ENCODE data around the gene EGFL7.
A peak's percentile ranks its signal among the peaks of the same experiment; 100 is the strongest.

Gene EGFL7

DNA sequence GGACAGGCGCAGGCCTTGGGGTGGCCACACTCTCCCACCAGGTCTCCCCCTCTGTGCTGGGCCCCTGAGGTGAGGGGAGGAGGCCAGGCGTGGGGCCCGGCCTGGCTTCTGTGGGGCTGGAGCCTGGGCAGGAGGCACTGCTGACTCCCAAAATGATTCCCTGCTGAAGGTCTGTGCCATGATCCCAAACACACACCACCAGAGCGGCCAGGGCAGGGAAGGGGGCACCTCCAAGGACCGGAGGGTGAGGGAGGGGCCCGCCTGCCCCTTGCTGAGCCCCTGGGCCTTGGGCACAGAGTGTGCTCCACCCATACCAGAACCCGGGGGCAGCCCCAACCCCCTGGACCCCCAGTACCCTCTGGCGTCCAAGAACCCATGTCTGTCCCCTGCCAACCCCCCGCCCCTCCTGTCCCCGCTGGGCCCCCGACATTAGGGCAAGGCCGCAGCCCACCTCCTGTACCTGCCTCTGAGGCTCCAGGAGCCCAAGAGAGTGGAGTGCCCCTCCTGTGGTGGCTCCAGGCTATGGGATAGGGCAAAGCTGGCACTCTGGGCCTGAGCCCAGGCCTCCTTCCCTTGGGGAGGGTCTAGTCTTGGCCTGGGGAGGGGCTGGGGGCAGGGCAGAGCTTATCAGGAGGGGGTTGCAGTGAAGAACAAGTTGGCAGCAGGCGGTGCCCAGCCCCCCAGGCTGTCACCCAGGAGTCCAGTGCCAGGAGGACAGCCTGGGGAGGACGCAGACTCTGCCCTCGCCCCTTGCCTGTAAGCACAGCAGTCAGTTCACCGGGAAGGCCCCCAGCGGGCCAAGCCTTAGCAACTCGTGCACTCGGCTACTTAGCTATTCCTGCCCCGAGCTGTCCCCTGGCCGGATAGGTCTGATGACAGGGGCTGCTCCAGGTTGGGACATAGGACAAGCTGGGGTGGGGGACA lies 2.6 kb upstream of the EGFL7 start:
- Histone ChIP-seq H3K27me3 (ENCODE audit: control insufficient read depth in 5 of 5, insufficient read depth in 4 of 5, low read length in 5 of 5) (peaks cover 2 to 40% (median 32%) of the 10 kb centered on the region in 5 donors), H3K4me3 (ENCODE audit: low read depth in 1 of 5, low read length in 5 of 5) (peak overlapping the region in 3 of 5 donors; percentile 57 to 92 (median 73)), H3K9me3 (ENCODE audit: control insufficient read depth in 5 of 5, low read length in 5 of 5) (no peaks in the 10 kb centered on the region), H3K4me1 (ENCODE audit: control insufficient read depth in 5 of 5, insufficient read depth in 5 of 5, low read length in 5 of 5) (peaks cover 0 to 67% (median 42%) of the 10 kb centered on the region in 5 donors), H3K27ac (ENCODE audit: low read depth, low read length) (peak overlapping the region; percentile 90), H3K36me3 (ENCODE audit: control insufficient read depth in 5 of 5, insufficient read depth in 5 of 5, low read length in 5 of 5) (peaks cover 0 to 10% (median 7%) of the 10 kb centered on the region in 5 donors), H3K9ac (ENCODE audit: low read length in 5 of 5) (peak overlapping the region in 3 of 5 donors; percentile 56 to 83 (median 59))

DNA sequence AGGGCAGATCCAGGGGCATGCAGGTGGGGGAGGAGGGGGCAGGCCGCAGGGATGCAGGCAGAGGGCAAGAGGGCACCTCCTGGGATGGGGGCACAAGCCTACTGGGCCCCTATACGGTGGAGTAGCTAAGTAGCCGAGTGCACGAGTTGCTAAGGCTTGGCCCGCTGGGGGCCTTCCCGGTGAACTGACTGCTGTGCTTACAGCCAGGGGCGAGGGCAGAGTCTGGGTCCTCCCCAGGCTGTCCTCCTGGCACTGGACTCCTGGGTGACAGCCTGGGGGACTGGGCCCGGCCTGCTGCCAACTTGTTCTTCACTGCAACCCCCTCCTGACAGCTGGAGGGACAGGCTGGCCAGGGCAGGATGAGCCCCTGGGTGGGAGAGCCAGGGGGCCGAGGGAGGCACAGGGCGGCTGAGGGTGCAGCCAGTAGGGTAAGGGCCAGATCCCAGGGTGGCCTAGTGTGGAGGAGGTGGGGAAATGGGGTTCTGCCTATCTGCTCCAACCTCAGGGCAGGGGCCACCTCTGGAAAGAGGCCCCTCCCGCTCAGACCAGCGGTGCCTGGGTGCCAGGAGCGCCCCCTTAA lies 1.7 kb upstream of the EGFL7 start:
- Histone ChIP-seq H3K4me1 (ENCODE audit: control insufficient read depth in 5 of 5, insufficient read depth in 5 of 5, low read length in 5 of 5) (peaks cover 0 to 64% (median 39%) of the 10 kb centered on the region in 5 donors), H3K9me3 (ENCODE audit: control insufficient read depth in 5 of 5, low read length in 5 of 5) (no peaks in the 10 kb centered on the region), H3K4me3 (ENCODE audit: low read depth in 1 of 5, low read length in 5 of 5) (peak overlapping the region in 3 of 5 donors; percentile 71 to 92 (median 73)), H3K27ac (ENCODE audit: low read depth, low read length) (peak overlapping the region; percentile 90), H3K9ac (ENCODE audit: low read length in 5 of 5) (peak overlapping the region in 2 of 5 donors; percentile 51 to 58), H3K27me3 (ENCODE audit: control insufficient read depth in 5 of 5, insufficient read depth in 4 of 5, low read length in 5 of 5) (peaks cover 0 to 34% (median 26%) of the 10 kb centered on the region in 5 donors), H3K36me3 (ENCODE audit: control insufficient read depth in 5 of 5, insufficient read depth in 5 of 5, low read length in 5 of 5) (peaks cover 0 to 10% (median 7%) of the 10 kb centered on the region in 5 donors)

DNA sequence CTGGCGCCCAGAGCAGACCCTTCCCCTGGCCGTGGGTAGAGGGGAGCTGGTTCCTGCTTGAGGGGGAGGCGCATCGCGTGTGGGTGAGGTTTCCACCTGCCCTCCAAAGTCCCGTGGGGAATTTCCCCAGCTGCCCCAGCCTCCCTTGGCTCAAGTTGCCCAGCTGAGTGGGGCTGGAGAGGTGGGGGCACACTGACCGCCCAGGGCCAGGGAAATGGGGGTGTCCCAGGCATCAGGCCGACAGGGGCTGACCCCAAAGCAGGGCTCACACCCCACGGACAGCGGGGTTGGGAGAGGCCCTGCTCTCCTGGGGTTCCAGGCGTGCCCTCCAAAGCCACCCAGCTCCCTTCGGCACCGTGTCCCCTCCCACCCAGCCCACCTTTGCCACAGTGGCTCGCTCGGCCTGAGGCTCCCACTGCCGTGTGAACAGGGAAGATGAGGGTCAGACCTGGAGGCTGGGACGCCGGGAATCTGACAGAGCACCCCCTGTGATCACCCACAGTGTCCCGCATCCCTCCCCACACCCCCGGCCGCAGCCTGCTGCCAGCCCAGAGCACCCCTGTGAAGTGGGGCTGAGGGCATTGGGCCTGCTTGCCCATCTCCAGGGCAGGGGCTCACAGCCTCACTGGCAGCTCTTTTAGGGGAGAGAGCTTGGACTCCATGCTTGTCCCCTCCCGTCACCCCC lies 933 bp upstream of the EGFL7 start:
- Histone ChIP-seq H3K4me1 (ENCODE audit: control insufficient read depth in 5 of 5, insufficient read depth in 5 of 5, low read length in 5 of 5) (peaks cover 0 to 61% (median 35%) of the 10 kb centered on the region in 5 donors), H3K36me3 (ENCODE audit: control insufficient read depth in 5 of 5, insufficient read depth in 5 of 5, low read length in 5 of 5) (peaks cover 0 to 10% (median 7%) of the 10 kb centered on the region in 5 donors), H3K27me3 (ENCODE audit: control insufficient read depth in 5 of 5, insufficient read depth in 4 of 5, low read length in 5 of 5) (peaks cover 0 to 32% (median 19%) of the 10 kb centered on the region in 5 donors), H3K4me3 (ENCODE audit: low read depth in 1 of 5, low read length in 5 of 5) (peak overlapping the region in 3 of 5 donors; percentile 71 to 92 (median 73)), H3K9me3 (ENCODE audit: control insufficient read depth in 5 of 5, low read length in 5 of 5) (no peaks in the 10 kb centered on the region), H3K9ac (ENCODE audit: low read length in 5 of 5) (peak overlapping the region in 3 of 5 donors; percentile 10 to 51 (median 50)), H3K27ac (ENCODE audit: low read depth, low read length) (peak overlapping the region; percentile 90)

DNA sequence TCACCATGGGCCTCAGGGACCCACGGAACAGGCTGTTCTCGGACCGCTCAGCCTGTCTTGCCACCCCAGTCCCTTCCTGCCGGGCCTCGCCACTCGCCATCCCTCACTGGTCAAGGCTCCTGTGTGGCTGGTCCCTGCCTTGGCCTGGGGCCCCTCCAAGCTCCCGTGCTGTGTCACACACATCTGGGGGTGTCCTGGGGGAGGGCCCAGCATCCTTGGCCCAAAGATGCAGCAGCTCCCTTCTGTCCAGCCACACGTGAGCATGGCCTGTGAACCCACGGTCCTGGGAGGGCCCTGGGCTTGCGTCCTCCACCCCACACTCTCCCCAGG lies 425 bp upstream of the EGFL7 start:
- peaks cover 0 to 14% (median 7%) of the 10 kb centered on the region in 5 donors for H3K36me3 ChIP-seq (ENCODE audit: control insufficient read depth in 5 of 5, insufficient read depth in 5 of 5, low read length in 5 of 5)
- H3K27ac ChIP-seq (ENCODE audit: low read depth, low read length) = peak overlapping the region; percentile 90
- H3K9me3 ChIP-seq (ENCODE audit: control insufficient read depth in 5 of 5, low read length in 5 of 5) = no peaks in the 10 kb centered on the region
- H3K4me3 ChIP-seq (ENCODE audit: low read depth in 1 of 5, low read length in 5 of 5) = peak overlapping the region in 3 of 5 donors; percentile 71 to 92 (median 73)
- H3K27me3 ChIP-seq (ENCODE audit: control insufficient read depth in 5 of 5, insufficient read depth in 4 of 5, low read length in 5 of 5) = peaks cover 0 to 28% (median 14%) of the 10 kb centered on the region in 5 donors
- peaks cover 0 to 61% (median 34%) of the 10 kb centered on the region in 5 donors for H3K4me1 ChIP-seq (ENCODE audit: control insufficient read depth in 5 of 5, insufficient read depth in 5 of 5, low read length in 5 of 5)
- H3K9ac ChIP-seq (ENCODE audit: low read length in 5 of 5) = peak overlapping the region in 3 of 5 donors; percentile 10 to 50 (median 30)

DNA sequence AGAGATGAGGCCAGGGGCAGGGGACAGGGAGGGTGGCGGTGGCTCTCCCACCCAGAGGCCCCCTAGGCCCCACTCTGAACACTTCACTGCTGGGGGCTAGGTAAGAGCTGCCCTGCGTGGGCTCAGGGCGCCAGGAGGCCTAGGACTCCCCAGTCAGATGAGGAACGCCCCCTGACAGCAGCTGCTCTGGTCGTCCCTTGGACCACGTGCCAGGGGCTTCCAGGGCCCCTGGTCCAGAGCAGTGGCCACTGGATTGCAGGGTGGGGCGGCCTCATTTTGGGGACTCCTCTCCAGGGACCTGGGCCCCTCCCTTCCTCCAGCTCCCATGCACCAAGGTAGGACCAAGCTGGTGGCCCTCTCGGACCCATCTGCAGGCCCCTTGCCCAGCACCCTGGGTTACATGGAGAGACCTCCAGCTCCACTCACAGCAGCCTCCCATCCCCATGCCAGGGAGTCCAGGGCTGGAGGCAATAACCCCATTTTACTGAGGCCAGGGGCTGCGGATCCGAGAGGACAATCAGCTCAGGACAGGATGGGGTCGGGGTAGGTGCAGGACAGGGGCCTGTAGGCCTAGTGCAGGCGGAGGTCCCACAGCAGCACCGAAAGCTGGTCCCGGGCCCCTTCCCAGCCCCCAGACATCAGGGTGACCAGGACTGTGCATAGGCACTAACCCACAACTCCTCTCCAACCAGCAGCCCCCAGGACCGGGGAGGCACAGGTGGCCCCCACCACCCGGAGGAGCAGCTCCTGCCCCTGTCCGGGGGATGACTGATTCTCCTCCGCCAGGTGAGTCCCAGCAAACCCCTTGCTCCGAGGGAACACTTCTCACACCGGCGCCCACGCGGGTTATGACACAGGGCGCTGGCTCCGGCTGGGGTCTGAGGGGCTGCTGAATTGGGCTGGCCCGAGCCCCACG lies 1.5 kb downstream of the EGFL7 start:
- Histone ChIP-seq H3K9ac (ENCODE audit: low read length in 5 of 5) (peak overlapping the region in 4 of 5 donors; percentile 35 to 83 (median 57)), H3K4me1 (ENCODE audit: control insufficient read depth in 5 of 5, insufficient read depth in 5 of 5, low read length in 5 of 5) (peaks cover 0 to 62% (median 28%) of the 10 kb centered on the region in 5 donors), H3K36me3 (ENCODE audit: control insufficient read depth in 5 of 5, insufficient read depth in 5 of 5, low read length in 5 of 5) (peaks cover 0 to 33% (median 7%) of the 10 kb centered on the region in 5 donors), H3K9me3 (ENCODE audit: control insufficient read depth in 5 of 5, low read length in 5 of 5) (no peaks in the 10 kb centered on the region), H3K27me3 (ENCODE audit: control insufficient read depth in 5 of 5, insufficient read depth in 4 of 5, low read length in 5 of 5) (peaks cover 0 to 12% (median 0%) of the 10 kb centered on the region in 5 donors), H3K27ac (ENCODE audit: low read depth, low read length) (peak overlapping the region; percentile 90), H3K4me3 (ENCODE audit: low read depth in 1 of 5, low read length in 5 of 5) (peak overlapping the region; percentile 19 to 92 (median 71))

DNA sequence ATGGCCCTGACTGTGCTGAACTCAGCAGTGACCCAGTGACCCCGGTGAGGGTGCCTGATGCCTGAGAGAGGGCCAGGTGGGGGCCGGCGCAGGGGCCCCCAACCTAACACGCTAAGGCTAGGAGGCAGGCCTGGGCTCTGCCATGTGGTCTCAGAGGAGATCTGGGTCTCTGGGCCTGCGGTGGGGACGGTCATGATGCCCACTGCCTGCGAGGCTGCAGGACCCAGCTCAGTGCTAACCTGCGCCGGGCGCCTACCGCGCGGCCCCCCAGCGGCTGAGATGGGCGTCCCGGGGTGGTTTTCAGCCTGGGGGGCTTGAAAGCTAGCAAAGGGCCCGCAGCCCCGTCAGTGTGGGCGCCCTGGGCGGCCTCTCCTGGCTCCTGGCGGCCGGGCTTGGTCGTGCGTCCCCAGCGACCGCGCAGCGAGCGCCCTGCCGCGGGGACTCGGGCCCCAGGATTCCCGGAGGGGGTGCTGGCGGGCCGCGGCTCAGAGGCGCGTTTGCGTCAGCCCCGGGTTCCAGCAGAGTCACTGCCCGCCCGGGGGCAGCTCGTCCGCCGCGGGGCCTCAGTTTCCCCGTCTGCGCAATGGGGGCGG lies 2.5 kb downstream of the EGFL7 start:
- H3K27me3 ChIP-seq (ENCODE audit: control insufficient read depth in 5 of 5, insufficient read depth in 4 of 5, low read length in 5 of 5) = peaks cover 0 to 8% (median 0%) of the 10 kb centered on the region in 5 donors
- H3K4me3 ChIP-seq (ENCODE audit: low read depth in 1 of 5, low read length in 5 of 5) = peak overlapping the region in 4 of 5 donors; percentile 36 to 92 (median 72)
- peak overlapping the region; percentile 90 for H3K27ac ChIP-seq (ENCODE audit: low read depth, low read length)
- H3K36me3 ChIP-seq (ENCODE audit: control insufficient read depth in 5 of 5, insufficient read depth in 5 of 5, low read length in 5 of 5) = peaks cover 0 to 41% (median 7%) of the 10 kb centered on the region in 5 donors
- peaks cover 0 to 65% (median 35%) of the 10 kb centered on the region in 5 donors for H3K4me1 ChIP-seq (ENCODE audit: control insufficient read depth in 5 of 5, insufficient read depth in 5 of 5, low read length in 5 of 5)
- H3K9ac ChIP-seq (ENCODE audit: low read length in 5 of 5) = peak overlapping the region in 3 of 5 donors; percentile 52 to 83 (median 57)
- no peaks in the 10 kb centered on the region for H3K9me3 ChIP-seq (ENCODE audit: control insufficient read depth in 5 of 5, low read length in 5 of 5)

DNA sequence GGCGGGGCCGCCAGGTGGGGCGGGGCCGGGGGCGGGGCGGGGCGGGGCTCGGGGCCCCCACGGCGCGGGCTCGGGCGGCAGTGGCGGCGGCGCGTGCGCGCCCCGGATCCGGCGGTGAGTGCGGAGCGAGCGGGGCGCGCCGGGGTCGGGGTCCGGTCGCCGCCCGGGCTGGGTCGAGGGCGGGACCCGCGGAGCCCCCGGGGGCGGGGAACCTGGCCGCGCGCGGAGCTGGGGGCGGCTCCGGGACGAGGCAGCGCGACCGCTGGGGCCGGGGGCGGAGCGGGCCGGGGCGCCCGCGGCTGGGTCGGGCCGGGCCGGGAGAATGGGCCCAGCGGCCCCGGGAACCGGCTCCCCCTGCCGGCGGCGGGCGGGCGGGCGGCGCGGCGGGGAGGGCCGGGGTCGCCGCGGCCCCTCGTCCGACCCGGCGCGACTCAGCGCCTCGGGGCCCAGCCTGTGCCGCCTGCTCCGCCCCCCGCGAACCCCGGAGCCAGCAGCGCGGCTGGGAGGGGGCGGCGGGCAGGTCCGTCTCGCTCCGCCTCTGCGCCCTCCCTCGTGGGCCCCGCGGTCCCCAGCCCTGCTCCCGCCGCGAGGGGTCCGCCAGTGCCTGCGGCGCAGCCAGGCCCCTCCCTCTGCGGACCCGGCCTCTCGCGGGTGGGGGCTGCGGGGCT lies 3.1 kb downstream of the EGFL7 start:
- H3K9ac ChIP-seq (ENCODE audit: low read length in 5 of 5) = no peak overlapping the region
- H3K9me3 ChIP-seq (ENCODE audit: control insufficient read depth in 5 of 5, low read length in 5 of 5) = no peaks in the 10 kb centered on the region
- H3K4me3 ChIP-seq (ENCODE audit: low read depth in 1 of 5, low read length in 5 of 5) = peak overlapping the region in 4 of 5 donors; percentile 24 to 92 (median 70)
- peaks cover 0 to 65% (median 37%) of the 10 kb centered on the region in 5 donors for H3K4me1 ChIP-seq (ENCODE audit: control insufficient read depth in 5 of 5, insufficient read depth in 5 of 5, low read length in 5 of 5)
- peaks cover 0 to 41% (median 9%) of the 10 kb centered on the region in 5 donors for H3K36me3 ChIP-seq (ENCODE audit: control insufficient read depth in 5 of 5, insufficient read depth in 5 of 5, low read length in 5 of 5)
- no peak overlapping the region for H3K27ac ChIP-seq (ENCODE audit: low read depth, low read length)
- H3K27me3 ChIP-seq (ENCODE audit: control insufficient read depth in 5 of 5, insufficient read depth in 4 of 5, low read length in 5 of 5) = peaks cover 0 to 5% (median 0%) of the 10 kb centered on the region in 5 donors

DNA sequence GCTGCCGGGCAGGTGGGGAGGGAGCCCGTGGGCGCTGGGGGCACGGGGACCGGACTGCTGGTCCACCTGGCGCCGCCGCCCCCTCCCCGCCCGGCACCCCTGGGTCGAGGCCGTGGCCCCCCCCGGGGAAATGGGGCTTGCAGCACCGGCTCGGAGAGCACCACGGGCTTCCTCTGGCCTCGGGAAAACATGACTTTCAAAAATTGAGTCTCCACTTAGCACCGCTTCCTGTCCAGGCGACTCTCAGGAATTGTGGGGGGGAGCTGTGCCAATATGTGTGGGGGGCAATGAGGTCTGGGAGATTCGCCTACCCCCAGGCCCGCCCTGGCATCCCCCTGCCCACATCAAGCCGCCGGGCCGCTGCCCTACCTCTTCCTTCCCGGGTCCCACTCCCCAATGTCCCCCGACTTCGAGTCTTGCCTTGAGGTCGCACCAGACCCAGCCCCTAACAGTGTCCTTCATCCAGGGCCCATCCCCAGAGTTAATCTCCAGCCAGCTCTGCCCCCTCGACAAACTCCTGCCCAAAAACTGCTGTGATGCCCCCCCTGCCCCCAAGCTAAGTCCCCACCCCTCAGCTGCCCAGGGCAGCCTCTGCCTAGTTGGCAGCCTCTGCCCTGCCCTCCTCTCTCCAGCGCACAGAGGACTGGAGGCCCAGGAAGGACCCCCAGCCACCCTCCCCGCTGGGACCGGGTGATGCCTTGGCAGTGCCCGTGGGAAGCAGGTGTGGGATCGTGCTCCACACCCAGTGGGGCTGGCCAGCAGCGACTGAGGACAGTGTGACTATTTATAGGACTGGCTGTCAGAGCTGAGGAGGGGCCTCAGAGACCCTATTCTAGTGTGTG lies 3.9 kb downstream of the EGFL7 start:
- Histone ChIP-seq H3K27me3 (ENCODE audit: control insufficient read depth in 5 of 5, insufficient read depth in 4 of 5, low read length in 5 of 5) (peaks cover 0 to 5% (median 0%) of the 10 kb centered on the region in 5 donors), H3K36me3 (ENCODE audit: control insufficient read depth in 5 of 5, insufficient read depth in 5 of 5, low read length in 5 of 5) (peaks cover 0 to 41% (median 9%) of the 10 kb centered on the region in 5 donors), H3K27ac (ENCODE audit: low read depth, low read length) (peak overlapping the region; percentile 46), H3K9me3 (ENCODE audit: control insufficient read depth in 5 of 5, low read length in 5 of 5) (no peaks in the 10 kb centered on the region), H3K4me1 (ENCODE audit: control insufficient read depth in 5 of 5, insufficient read depth in 5 of 5, low read length in 5 of 5) (peaks cover 0 to 66% (median 37%) of the 10 kb centered on the region in 5 donors), H3K9ac (ENCODE audit: low read length in 5 of 5) (peak overlapping the region in 2 of 5 donors; percentile 52 to 61), H3K4me3 (ENCODE audit: low read depth in 1 of 5, low read length in 5 of 5) (peak overlapping the region; percentile 24 to 79 (median 68))

Data from subcutaneous abdominal adipose tissue (tissue), 5 donors.